ENCODE data around the gene CACNG8.

Gene CACNG8

GRCh38 chr19:53982611-53983010 is 19.9 kb downstream of the CACNG8 start:
- H3K4me3 ChIP-seq (ENCODE audit: low read depth, low read length) = no peak overlapping the region
- no peak for TF ChIP-seq CTCF (IDR thresholded peaks at IDR 0.05; ENCODE audit: control insufficient read depth, extremely low read depth, insufficient read depth)
- no peak for DNase-seq (ENCODE audit: low read depth)

DNA sequence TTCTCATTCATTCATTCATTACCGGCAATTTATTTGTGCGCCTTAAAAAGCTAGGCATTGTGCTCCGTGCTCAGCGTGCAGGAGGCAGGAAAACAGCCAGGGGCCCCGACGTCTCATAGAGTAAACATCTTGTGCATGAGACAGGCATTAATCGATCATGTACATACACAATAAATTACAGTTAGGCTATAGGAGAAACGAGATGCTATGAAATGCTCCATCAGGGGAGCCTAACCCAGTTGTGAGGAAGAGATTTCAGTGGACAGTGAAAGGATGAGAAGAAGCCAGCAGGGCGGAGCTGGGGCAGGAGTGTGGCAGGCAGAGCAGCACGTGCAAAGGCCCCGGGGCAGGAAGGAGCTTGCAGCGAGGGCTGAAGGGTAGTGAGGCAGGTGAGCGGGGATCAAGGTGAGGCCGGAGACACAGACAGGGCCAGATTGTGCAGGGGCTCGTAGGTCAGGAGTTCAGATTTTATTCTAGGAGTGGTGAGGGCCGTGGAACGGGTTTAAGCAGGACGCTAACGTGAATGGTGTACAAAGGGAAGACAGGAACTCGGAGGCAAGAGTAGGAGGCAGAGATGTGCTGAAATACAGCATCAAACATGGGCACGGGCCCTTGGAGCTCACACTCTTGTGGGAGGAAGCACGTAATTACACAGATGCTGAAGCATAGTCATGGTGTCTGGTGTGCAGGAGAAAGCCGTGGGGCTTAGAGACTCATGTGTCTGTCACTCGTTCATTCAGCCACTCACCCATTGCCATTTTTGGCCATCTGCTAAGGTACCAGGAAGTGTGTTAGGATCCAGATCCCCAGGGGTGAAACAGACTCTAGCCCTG is 20.9 kb downstream of the CACNG8 start:
- no peak overlapping the region for H3K4me3 ChIP-seq (ENCODE audit: low read depth, low read length)
- no peak for TF ChIP-seq CTCF (IDR thresholded peaks at IDR 0.05; ENCODE audit: control insufficient read depth, extremely low read depth, insufficient read depth)
- no peak for DNase-seq (ENCODE audit: low read depth)

- H3K4me3 ChIP-seq (ENCODE audit: low read depth, low read length) = no peak overlapping the region
- TF ChIP-seq CTCF (IDR thresholded peaks at IDR 0.05; ENCODE audit: control insufficient read depth, extremely low read depth, insufficient read depth) = no peak
- DNase-seq (ENCODE audit: low read depth) = no peak
Measured at GRCh38 chr19:53985863-53986262, 23.1 kb downstream of the CACNG8 start.

GRCh38 chr19:53988981-53989380 is 26.2 kb downstream of the CACNG8 start:
- H3K4me3 ChIP-seq (ENCODE audit: low read depth, low read length) = no peak overlapping the region
- no peak for TF ChIP-seq CTCF (IDR thresholded peaks at IDR 0.05; ENCODE audit: control insufficient read depth, extremely low read depth, insufficient read depth)
- DNase-seq (ENCODE audit: low read depth) = no peak

- no peak overlapping the region for H3K4me3 ChIP-seq (ENCODE audit: low read depth, low read length)
- DNase-seq (ENCODE audit: low read depth) = peak; percentile 18
Measured at GRCh38 chr19:53989600-53990533, 27.1 kb downstream of the CACNG8 start.

More at GRCh38 chr19:53989600-53990533, 27.1 kb downstream of the CACNG8 start:
- TF ChIP-seq CTCF (IDR thresholded peaks at IDR 0.05; ENCODE audit: control insufficient read depth, extremely low read depth, insufficient read depth) = no peak
